HL-60 (cell line): ENCODE data around the gene PXMP4.
A peak's percentile ranks its signal among the peaks of the same experiment; 100 is the strongest.

Experiments
- DNase-seq, 2 experiments: peaks; one replicate each; pipeline ENCODE4 v3.0.0-alpha.2; 2010 to 2020; ENCODE audit warnings: low read depth in 1 of 2, low spot score in 1 of 2
- H3K27ac ChIP-seq: fragments of 250-450 bp; sonication (Bioruptor Pico); replicated peaks from 2 replicates; pipeline ENCODE4 v1.5.1; 2020; ENCODE audit warnings: mild to moderate bottlenecking, moderate library complexity
- H3K27me3 ChIP-seq: fragments of 250-450 bp; sonication (Bioruptor Pico); 2 replicates; pipeline ENCODE4 v1.5.1; 2021; ENCODE audit warnings: mild to moderate bottlenecking, moderate library complexity; ENCODE audit not compliant: insufficient read depth, poor library complexity, severe bottlenecking
- H3K4me3 ChIP-seq: replicated peaks from 2 replicates; pipeline ENCODE4 v1.5.1; 2011; ENCODE audit warnings: mild to moderate bottlenecking, control low read depth, low read length; ENCODE audit not compliant: insufficient read depth
- GABPA ChIP-seq: IDR thresholded peaks from 2 replicates; pipeline ENCODE4 v1.6.1; 2012; ENCODE audit warnings: low read depth
- POLR2AphosphoS5 ChIP-seq: IDR thresholded peaks from 2 replicates; pipeline ENCODE4 v1.6.1; 2012; ENCODE audit warnings: low read depth
- SPI1 ChIP-seq: IDR thresholded peaks from 2 replicates; pipeline ENCODE4 v1.6.1; 2012; ENCODE audit warnings: low read depth, mild to moderate bottlenecking, borderline replicate concordance
- TF ChIP-seq, protein P1 (sequence below): IDR thresholded peaks from one replicate; pipeline ENCODE4 v1.5.1; 2011; ENCODE audit warnings: low read length, control low read depth, inconsistent platforms; ENCODE audit not compliant: insufficient read depth
- TF ChIP-seq, protein P2 (sequence below): IDR thresholded peaks from 2 replicates; pipeline ENCODE4 v1.6.1; 2012; ENCODE audit warnings: low read depth; ENCODE audit not compliant: insufficient replicate concordance

The PXMP4 gene

DNA sequence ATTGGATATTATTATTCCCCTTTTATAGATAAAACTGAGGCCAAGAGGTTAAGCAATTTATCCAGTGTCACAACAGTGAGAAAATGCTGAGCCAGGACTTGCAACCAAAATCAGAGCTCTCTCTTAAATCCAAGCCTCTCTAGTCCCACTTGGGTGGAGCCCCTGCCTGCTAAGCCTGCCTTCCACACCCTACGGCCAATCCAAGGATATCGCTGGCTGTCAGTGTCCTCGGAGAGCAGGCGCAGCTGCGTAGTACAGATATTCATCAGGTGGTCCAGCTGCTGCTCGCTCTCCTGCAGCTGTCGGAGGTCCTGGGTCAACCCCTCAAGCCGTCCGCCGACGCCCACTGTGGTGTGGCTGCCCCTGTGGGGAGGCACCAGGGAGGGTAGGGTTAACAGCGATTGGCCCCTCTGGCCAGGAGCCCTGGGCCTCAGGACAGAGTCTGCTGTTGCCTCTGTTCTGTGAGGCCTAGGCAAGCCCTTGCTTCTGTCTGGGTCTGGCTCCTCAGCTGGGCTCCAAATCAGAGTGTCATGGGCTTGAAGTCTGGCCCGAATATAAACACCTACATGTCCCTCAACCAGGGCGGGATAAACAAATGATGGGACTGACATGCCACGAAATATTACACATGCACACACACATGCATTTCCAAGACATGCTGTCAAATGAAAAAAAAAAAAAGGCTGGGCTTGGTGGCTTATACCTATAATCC lies 42.0 kb downstream of the PXMP4 start:
- Histone ChIP-seq H3K27me3 (no peaks in the 10 kb centered on the region), H3K27ac (no peak overlapping the region), H3K4me3 (no peak overlapping the region)
- DNase-seq: no peak
- TF ChIP-seq GABPA: no peak
- TF ChIP-seq SPI1: no peak
- TF ChIP-seq, protein P1, sequence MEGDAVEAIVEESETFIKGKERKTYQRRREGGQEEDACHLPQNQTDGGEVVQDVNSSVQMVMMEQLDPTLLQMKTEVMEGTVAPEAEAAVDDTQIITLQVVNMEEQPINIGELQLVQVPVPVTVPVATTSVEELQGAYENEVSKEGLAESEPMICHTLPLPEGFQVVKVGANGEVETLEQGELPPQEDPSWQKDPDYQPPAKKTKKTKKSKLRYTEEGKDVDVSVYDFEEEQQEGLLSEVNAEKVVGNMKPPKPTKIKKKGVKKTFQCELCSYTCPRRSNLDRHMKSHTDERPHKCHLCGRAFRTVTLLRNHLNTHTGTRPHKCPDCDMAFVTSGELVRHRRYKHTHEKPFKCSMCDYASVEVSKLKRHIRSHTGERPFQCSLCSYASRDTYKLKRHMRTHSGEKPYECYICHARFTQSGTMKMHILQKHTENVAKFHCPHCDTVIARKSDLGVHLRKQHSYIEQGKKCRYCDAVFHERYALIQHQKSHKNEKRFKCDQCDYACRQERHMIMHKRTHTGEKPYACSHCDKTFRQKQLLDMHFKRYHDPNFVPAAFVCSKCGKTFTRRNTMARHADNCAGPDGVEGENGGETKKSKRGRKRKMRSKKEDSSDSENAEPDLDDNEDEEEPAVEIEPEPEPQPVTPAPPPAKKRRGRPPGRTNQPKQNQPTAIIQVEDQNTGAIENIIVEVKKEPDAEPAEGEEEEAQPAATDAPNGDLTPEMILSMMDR: no peak
- TF ChIP-seq POLR2AphosphoS5: peak; percentile 18; the same call in 1 of the 2 replicates
- TF ChIP-seq, protein P2, sequence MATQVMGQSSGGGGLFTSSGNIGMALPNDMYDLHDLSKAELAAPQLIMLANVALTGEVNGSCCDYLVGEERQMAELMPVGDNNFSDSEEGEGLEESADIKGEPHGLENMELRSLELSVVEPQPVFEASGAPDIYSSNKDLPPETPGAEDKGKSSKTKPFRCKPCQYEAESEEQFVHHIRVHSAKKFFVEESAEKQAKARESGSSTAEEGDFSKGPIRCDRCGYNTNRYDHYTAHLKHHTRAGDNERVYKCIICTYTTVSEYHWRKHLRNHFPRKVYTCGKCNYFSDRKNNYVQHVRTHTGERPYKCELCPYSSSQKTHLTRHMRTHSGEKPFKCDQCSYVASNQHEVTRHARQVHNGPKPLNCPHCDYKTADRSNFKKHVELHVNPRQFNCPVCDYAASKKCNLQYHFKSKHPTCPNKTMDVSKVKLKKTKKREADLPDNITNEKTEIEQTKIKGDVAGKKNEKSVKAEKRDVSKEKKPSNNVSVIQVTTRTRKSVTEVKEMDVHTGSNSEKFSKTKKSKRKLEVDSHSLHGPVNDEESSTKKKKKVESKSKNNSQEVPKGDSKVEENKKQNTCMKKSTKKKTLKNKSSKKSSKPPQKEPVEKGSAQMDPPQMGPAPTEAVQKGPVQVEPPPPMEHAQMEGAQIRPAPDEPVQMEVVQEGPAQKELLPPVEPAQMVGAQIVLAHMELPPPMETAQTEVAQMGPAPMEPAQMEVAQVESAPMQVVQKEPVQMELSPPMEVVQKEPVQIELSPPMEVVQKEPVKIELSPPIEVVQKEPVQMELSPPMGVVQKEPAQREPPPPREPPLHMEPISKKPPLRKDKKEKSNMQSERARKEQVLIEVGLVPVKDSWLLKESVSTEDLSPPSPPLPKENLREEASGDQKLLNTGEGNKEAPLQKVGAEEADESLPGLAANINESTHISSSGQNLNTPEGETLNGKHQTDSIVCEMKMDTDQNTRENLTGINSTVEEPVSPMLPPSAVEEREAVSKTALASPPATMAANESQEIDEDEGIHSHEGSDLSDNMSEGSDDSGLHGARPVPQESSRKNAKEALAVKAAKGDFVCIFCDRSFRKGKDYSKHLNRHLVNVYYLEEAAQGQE: no peak

DNA sequence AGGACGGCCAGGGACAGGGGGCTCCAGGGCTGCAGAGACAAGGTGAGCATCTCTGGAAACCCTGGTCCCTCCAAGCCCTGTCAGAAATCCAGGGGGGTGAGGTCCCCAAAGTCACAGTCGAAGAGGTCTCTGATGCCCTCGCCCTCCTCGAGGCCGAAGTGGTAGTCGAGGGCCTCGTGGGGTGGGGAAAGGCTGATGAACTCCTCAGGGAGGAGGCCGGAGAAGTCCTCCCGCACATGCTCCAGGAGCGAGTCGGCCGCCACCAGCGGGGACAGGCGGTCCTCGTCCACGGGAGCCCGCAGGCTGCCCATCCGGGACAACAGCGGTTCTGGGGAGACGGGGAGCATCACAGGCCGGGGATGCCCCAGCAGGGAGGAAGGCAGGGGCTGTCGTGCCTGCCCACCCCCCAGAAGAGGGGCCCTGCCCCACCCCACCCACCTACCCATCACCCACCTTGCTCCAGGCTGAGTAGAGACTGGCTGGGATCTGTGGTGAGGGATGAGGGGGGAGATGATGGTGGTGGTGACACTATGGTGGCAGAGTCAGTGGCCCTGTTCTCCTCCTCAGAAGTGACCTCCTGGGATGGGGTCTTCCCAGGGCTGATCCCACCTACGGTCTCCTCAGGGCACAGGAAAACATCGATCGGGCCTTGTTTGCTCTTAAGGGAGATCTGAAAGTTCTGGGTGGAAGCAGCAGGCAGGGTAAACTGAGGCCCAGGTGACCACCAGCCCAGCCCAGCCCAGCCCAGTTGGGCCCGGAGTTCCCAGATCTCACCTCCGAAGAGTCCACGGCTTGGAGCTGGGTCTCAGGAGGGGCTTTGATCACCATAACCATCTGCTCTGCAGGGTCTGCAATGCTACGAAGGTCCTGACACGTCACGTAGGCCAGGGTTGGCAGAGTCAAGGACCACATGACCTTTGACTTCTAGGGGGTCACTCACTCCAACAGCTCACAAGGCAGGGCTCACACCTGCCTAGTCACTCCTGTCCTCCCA lies 43.2 kb downstream of the PXMP4 start:
- no peak for DNase-seq
- TF ChIP-seq SPI1 (no peak), POLR2AphosphoS5 (0 out of 2 replicates have a peak, but pooled peaks have one; percentile 1)
- no peak overlapping the region for H3K27ac ChIP-seq
- H3K27me3 ChIP-seq: no peaks in the 10 kb centered on the region
- no peak overlapping the region for H3K4me3 ChIP-seq

GRCh38 chr20:33676121-33676520 lies 44.0 kb downstream of the PXMP4 start:
- Histone ChIP-seq H3K27ac (no peak overlapping the region), H3K27me3 (no peaks in the 10 kb centered on the region), H3K4me3 (no peak overlapping the region)
- DNase-seq: no peak
- TF ChIP-seq, protein P1: no peak
- TF ChIP-seq GABPA: no peak
- TF ChIP-seq SPI1: no peak
- no peak for TF ChIP-seq POLR2AphosphoS5
- TF ChIP-seq, protein P2: no peak
